ENCODE data around the gene CEP95.

- TF ChIP-seq, protein P1, sequence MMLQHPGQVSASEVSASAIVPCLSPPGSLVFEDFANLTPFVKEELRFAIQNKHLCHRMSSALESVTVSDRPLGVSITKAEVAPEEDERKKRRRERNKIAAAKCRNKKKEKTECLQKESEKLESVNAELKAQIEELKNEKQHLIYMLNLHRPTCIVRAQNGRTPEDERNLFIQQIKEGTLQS (IDR thresholded peaks at IDR 0.05): no peak
- TF ChIP-seq CTCF (IDR thresholded peaks at IDR 0.05 in 2 of 3, conservative IDR thresholded peaks at IDR 0.05 in 1 of 3; ENCODE audit: borderline replicate concordance in 1 of 3, insufficient read depth in 1 of 3, low read depth in 2 of 3, low read length in 2 of 3): no peak
- no peak for TF ChIP-seq SIN3A (IDR thresholded peaks at IDR 0.05; ENCODE audit: low read depth)
- TF ChIP-seq POLR2AphosphoS5 (IDR thresholded peaks at IDR 0.05; ENCODE audit: low read depth, low read length): no peak
- no peak for TF ChIP-seq EZH2 (IDR thresholded peaks at IDR 0.05)
Measured at GRCh38 chr17:64565563-64565962, 58.8 kb downstream of the CEP95 start.

All from HCT116 (cell line).